DND-41 (cell line): ENCODE results near the gene PPP4R1.

Source experiments
- ATAC-seq: fragments of 200-7000 bp; cut with Tn5 transposase; 3 replicates; pipeline ENCODE4 v1.9.1; 2021; ENCODE audit warnings: low read depth; ENCODE audit not compliant: insufficient read depth
- DNase-seq: peaks from one replicate; pipeline ENCODE4 v3.0.0-alpha.2; 2020
- H2AFZ ChIP-seq: 2 replicates; pipeline ENCODE4 v1.6.0; 2012; ENCODE audit warnings: low read depth, low read length
- H3K27ac ChIP-seq: 2 replicates; pipeline ENCODE4 v1.5.1; 2012; ENCODE audit warnings: low read length, inconsistent platforms
- H3K27me3 ChIP-seq: fragments of 200-600 bp; sonication (generic); 2 replicates; pipeline ENCODE4 v1.6.0; 2012; ENCODE audit warnings: low read length, mild to moderate bottlenecking, inconsistent platforms; ENCODE audit not compliant: insufficient read depth, poor library complexity
- H3K36me3 ChIP-seq: 2 replicates; pipeline ENCODE4 v1.5.1; 2012; ENCODE audit warnings: low read length, inconsistent platforms; ENCODE audit not compliant: insufficient read depth
- H3K4me1 ChIP-seq: 2 replicates; pipeline ENCODE4 v1.5.1; 2012; ENCODE audit warnings: mild to moderate bottlenecking, low read length; ENCODE audit not compliant: insufficient read depth
- H3K4me2 ChIP-seq: 2 replicates; pipeline ENCODE4 v1.6.0; 2012; ENCODE audit warnings: mild to moderate bottlenecking, moderate library complexity, low read length, inconsistent platforms; ENCODE audit not compliant: insufficient read depth
- H3K4me3 ChIP-seq, 2 experiments: fragments of 200-600 bp in 1 of 2; shearing (Covaris generic) in 1 of 2; 2 replicates each; pipeline ENCODE4 v1.5.1; 2012 to 2016; ENCODE audit warnings: inconsistent platforms in 2 of 2, low read length in 2 of 2, mild to moderate bottlenecking in 2 of 2, low read depth in 1 of 2, moderate library complexity in 1 of 2
- H3K79me2 ChIP-seq: 2 replicates; pipeline ENCODE4 v1.6.0; 2012; ENCODE audit warnings: low read length, inconsistent platforms; ENCODE audit not compliant: insufficient read depth
- H3K9ac ChIP-seq: 2 replicates; pipeline ENCODE4 v1.6.0; 2012; ENCODE audit warnings: low read depth, mild to moderate bottlenecking, inconsistent platforms, low read length, moderate library complexity
- H3K9me3 ChIP-seq: 2 replicates; pipeline ENCODE4 v1.5.1; 2012; ENCODE audit warnings: low read length, moderate library complexity, mild to moderate bottlenecking, inconsistent platforms; ENCODE audit not compliant: insufficient read depth, severe bottlenecking
- H4K20me1 ChIP-seq: 2 replicates; pipeline ENCODE4 v1.6.0; 2012; ENCODE audit warnings: low read length; ENCODE audit not compliant: insufficient read depth
- EZH2 ChIP-seq: IDR thresholded peaks from 3 replicates; pipeline ENCODE4 v1.6.1; 2012; ENCODE audit warnings: borderline replicate concordance, low read depth, mild to moderate bottlenecking, moderate library complexity, low read length, inconsistent platforms; ENCODE audit not compliant: severe bottlenecking
- TF ChIP-seq, protein P1 (sequence below): IDR thresholded peaks from 2 replicates; pipeline ENCODE4 v1.5.1; 2012; ENCODE audit warnings: borderline replicate concordance, low read length, moderate library complexity, mild to moderate bottlenecking; ENCODE audit not compliant: poor library complexity, severe bottlenecking; ENCODE audit errors: extremely low read depth

Gene PPP4R1

DNA sequence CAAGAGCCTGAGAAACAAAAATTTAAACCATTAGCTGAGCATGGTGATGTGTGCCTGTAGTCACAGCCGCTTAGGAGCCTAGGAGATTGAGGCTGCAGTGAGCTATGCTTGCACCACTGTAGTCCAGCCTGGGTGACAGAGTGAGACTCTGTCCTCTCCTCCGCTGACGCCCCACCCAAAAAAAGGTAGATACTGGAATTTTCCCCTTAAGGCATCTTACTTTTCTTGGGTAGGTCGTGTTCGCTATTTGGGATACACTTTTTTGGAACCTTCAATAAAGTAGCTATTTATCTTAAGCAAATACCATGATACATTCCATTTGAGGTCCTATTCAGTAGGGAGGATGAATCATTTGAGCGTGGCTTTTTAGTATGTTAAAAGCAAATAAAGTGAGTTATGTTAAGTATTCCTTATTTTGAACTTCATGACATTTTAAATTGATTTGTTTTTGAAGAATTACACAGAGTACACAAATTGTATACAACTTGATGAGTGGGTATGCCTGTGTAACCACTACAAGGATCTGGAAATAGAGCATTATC is 100.3 kb downstream of the PPP4R1 start:
- Histone ChIP-seq H3K36me3 (peaks cover 36% of the 10 kb centered on the region), H3K9me3 (no peaks in the 10 kb centered on the region), H3K4me1 (no peaks in the 10 kb centered on the region), H3K27me3 (no peaks in the 10 kb centered on the region), H2AFZ (no peak overlapping the region), H4K20me1 (peaks cover 19% of the 10 kb centered on the region), H3K9ac (no peak overlapping the region), H3K4me2 (no peak overlapping the region), H3K4me3 (no peak overlapping the region), H3K27ac (no peak overlapping the region), H3K79me2 (peaks cover 67% of the 10 kb centered on the region)
- no peak for DNase-seq
- ATAC-seq = no peak
- TF ChIP-seq, protein P1, sequence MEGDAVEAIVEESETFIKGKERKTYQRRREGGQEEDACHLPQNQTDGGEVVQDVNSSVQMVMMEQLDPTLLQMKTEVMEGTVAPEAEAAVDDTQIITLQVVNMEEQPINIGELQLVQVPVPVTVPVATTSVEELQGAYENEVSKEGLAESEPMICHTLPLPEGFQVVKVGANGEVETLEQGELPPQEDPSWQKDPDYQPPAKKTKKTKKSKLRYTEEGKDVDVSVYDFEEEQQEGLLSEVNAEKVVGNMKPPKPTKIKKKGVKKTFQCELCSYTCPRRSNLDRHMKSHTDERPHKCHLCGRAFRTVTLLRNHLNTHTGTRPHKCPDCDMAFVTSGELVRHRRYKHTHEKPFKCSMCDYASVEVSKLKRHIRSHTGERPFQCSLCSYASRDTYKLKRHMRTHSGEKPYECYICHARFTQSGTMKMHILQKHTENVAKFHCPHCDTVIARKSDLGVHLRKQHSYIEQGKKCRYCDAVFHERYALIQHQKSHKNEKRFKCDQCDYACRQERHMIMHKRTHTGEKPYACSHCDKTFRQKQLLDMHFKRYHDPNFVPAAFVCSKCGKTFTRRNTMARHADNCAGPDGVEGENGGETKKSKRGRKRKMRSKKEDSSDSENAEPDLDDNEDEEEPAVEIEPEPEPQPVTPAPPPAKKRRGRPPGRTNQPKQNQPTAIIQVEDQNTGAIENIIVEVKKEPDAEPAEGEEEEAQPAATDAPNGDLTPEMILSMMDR = no peak
- no peak for TF ChIP-seq EZH2

DNA sequence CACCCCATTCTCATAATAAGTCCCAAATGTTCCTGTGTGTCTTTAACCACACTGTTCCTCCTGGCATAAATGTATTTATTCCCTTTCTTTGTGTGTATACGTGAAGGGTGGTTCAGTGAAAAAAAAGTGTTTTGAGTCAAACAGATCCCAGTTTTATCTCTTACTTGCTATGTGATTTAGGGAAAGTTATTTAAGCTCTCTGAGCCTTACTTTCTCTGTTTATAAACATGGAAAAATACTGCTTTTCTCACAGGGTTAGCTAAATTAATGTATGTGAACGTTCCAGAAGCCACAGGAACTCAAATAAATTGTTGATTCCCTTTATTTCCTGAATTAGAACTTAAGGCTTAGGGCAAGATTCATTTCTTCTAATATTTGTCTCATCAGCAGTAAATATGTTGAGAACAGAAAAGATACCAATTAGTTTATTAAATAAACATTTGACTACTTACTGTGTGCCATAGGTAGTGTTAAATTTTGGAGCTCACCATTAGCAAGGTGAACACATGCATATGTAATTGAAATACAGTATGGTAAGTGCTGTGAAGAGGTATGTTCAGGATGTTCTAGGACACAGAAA is 105.8 kb downstream of the PPP4R1 start:
- H3K9me3 ChIP-seq = no peaks in the 10 kb centered on the region
- no peak for DNase-seq
- H4K20me1 ChIP-seq = peaks cover 28% of the 10 kb centered on the region
- H3K27me3 ChIP-seq = no peaks in the 10 kb centered on the region
- peaks cover 95% of the 10 kb centered on the region for H3K79me2 ChIP-seq
- H3K4me3 ChIP-seq = no peak overlapping the region
- H3K4me1 ChIP-seq = no peaks in the 10 kb centered on the region
- no peak overlapping the region for H3K27ac ChIP-seq
- H3K9ac ChIP-seq = no peak overlapping the region
- no peak overlapping the region for H2AFZ ChIP-seq
- ATAC-seq = no peak
- peaks cover 4% of the 10 kb centered on the region; the same call in 1 of the 2 replicates for H3K36me3 ChIP-seq
- no peak overlapping the region for H3K4me2 ChIP-seq
- no peak for TF ChIP-seq EZH2
- TF ChIP-seq, protein P1 = no peak

DNA sequence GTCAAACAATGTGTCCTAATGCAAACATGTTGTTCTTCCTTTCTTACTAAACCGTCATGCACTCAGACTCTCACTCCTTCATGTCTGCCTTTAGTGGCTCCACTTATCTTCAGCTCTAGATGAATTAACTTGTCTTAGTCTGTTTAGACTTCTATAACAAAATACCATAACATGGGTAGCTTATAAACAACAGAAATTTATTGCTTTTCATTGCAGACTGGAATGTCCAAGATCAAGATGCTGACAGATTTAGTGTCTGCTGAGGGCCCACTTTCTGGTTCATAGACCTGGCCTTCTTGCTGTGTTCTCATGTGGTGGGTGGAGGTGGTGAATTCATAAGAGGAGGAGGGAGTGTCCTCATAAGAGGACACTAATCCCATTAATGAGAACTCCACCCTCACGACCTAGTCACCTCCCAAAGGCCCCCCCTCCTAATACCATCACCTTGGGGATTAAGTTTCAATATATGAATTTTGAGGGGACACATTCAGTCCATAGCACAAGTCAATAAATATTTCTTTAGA is 106.7 kb downstream of the PPP4R1 start:
- no peak overlapping the region for H3K4me3 ChIP-seq
- ATAC-seq (no peak), DNase-seq (no peak)
- H4K20me1 ChIP-seq = peaks cover 25% of the 10 kb centered on the region
- peaks cover 97% of the 10 kb centered on the region for H3K79me2 ChIP-seq
- H2AFZ ChIP-seq = no peak overlapping the region
- TF ChIP-seq EZH2 = no peak
- TF ChIP-seq, protein P1 = no peak
- no peaks in the 10 kb centered on the region for H3K9me3 ChIP-seq
- no peak overlapping the region for H3K27ac ChIP-seq
- no peak overlapping the region for H3K4me2 ChIP-seq
- H3K9ac ChIP-seq = no peak overlapping the region
- H3K4me1 ChIP-seq = no peaks in the 10 kb centered on the region
- no peaks in the 10 kb centered on the region for H3K27me3 ChIP-seq
- H3K36me3 ChIP-seq = 0 out of 2 replicates have a peak, but pooled peaks cover under 1% of the 10 kb centered on the region
